ENCODE data around the gene SEMA4A. TPM values are rescaled to one million over a fixed set of nuclear protein-coding genes. Genes with fewer than 3 reads are reported as not detected.
"Not testable (repeated sequence)": the region's sequence is repeated elsewhere in the genome, so short reads cannot be mapped to it uniquely, and the experiment has no call there.

The SEMA4A gene
- total RNA-seq, 2 donors from 2014 or later, result 22.9 to 44.9 TPM

GRCh38 chr1:156124557-156125483, 28.6 kb upstream of the SEMA4A start:
- no peak overlapping the region for H3K4me3 ChIP-seq
- TF ChIP-seq CTCF (IDR thresholded peaks at IDR 0.05), result no peak
- peak; percentile 65 for TF ChIP-seq POLR2AphosphoS5 (IDR thresholded peaks at IDR 0.05)
- peak; percentile 84 for TF ChIP-seq POLR2A (IDR thresholded peaks at IDR 0.05)
- H3K36me3 ChIP-seq, result no peaks in the 10 kb centered on the region
- DNase-seq (ENCODE audit: low spot score), result peak; percentile 64
- H3K27me3 ChIP-seq (replicated peaks; ENCODE audit: insufficient read depth), result no peaks in the 10 kb centered on the region
- peaks cover 68% of the 10 kb centered on the region for H3K4me1 ChIP-seq (replicated peaks)
- intact Hi-C loops (cut with DNase I), result no loop called here
- peak overlapping the region; percentile 93 to 94 for H3K27ac ChIP-seq
- no peaks in the 10 kb centered on the region for H3K9me3 ChIP-seq
- 42% methylated on average over 17 of the region's 17 CpGs for WGBS

- intact Hi-C loops (cut with DNase I); H3K4me3 ChIP-seq: not testable (repeated sequence)
These were observed 27.8 kb upstream of the SEMA4A start for GRCh38 chr1:156125544-156125943.

GRCh38 chr1:156126043-156126629, 27.2 kb upstream of the SEMA4A start:
- peak overlapping the region; percentile 93 to 94 for H3K27ac ChIP-seq
- no peak for DNase-seq (ENCODE audit: low spot score)
- peaks cover 58% of the 10 kb centered on the region for H3K4me1 ChIP-seq (replicated peaks)
- H3K36me3 ChIP-seq, result peaks cover 0 to 7% of the 10 kb centered on the region in 2 donors
- H3K27me3 ChIP-seq (replicated peaks; ENCODE audit: insufficient read depth), result no peaks in the 10 kb centered on the region
- intact Hi-C loops (cut with DNase I), result no loop called here
- no peak overlapping the region for H3K4me3 ChIP-seq
- 17% methylated on average over 11 of the region's 11 CpGs for WGBS
- TF ChIP-seq POLR2A (IDR thresholded peaks at IDR 0.05), result peak; percentile 10
- peak; percentile 35 for TF ChIP-seq POLR2AphosphoS5 (IDR thresholded peaks at IDR 0.05)
- peak in 3 of 4 experiments; percentile 8 to 28 (median 16) for TF ChIP-seq CTCF (IDR thresholded peaks at IDR 0.05)
- H3K9me3 ChIP-seq, result no peaks in the 10 kb centered on the region

More at GRCh38 chr1:156125544-156125943, 27.8 kb upstream of the SEMA4A start:
- not testable (repeated sequence) for H3K36me3 ChIP-seq; H3K9me3 ChIP-seq; H3K27me3 ChIP-seq (replicated peaks; ENCODE audit: insufficient read depth); DNase-seq (ENCODE audit: low spot score)
- 77% methylated on average over 10 of the region's 10 CpGs for WGBS
- H3K27ac ChIP-seq, result peak overlapping the region; percentile 93 to 94
- peaks cover 61% of the 10 kb centered on the region for H3K4me1 ChIP-seq (replicated peaks)

- DNase-seq (ENCODE audit: low spot score), result no peak
- H3K4me3 ChIP-seq, result no peak overlapping the region
- WGBS, result 37% methylated on average over 15 of the region's 15 CpGs
- TF ChIP-seq POLR2A (IDR thresholded peaks at IDR 0.05) (no peak), POLR2AphosphoS5 (IDR thresholded peaks at IDR 0.05) (no peak), CTCF (IDR thresholded peaks at IDR 0.05) (no peak)
- peak overlapping the region; percentile 93 to 94 for H3K27ac ChIP-seq
- H3K36me3 ChIP-seq, result peaks cover 0 to 8% of the 10 kb centered on the region in 2 donors
- peaks cover 51% of the 10 kb centered on the region for H3K4me1 ChIP-seq (replicated peaks)
- no peaks in the 10 kb centered on the region for H3K27me3 ChIP-seq (replicated peaks; ENCODE audit: insufficient read depth)
- H3K9me3 ChIP-seq, result no peaks in the 10 kb centered on the region
- intact Hi-C loops (cut with DNase I), result no loop called here
These were observed 26.5 kb upstream of the SEMA4A start for GRCh38 chr1:156126630-156127534.

- Histone ChIP-seq H3K36me3 (peaks cover 0 to 13% of the 10 kb centered on the region in 2 donors), H3K4me1 (replicated peaks) (peaks cover 37% of the 10 kb centered on the region), H3K27me3 (replicated peaks; ENCODE audit: insufficient read depth) (no peaks in the 10 kb centered on the region), H3K27ac (peak overlapping the region; percentile 80 to 86), H3K9me3 (no peaks in the 10 kb centered on the region), H3K4me3 (no peak overlapping the region)
- DNase-seq (ENCODE audit: low spot score), result no peak
- WGBS, result 38% methylated on average over 2 of the region's 2 CpGs
- TF ChIP-seq CTCF (IDR thresholded peaks at IDR 0.05) (no peak), POLR2A (IDR thresholded peaks at IDR 0.05) (no peak)
- intact Hi-C loops (cut with DNase I), result no loop called here
These were observed 25.1 kb upstream of the SEMA4A start for GRCh38 chr1:156128308-156128653.
